NCI-H2029 treated with DMSO at 0.1 percent for 48 hours (cell line): ENCODE data around the gene UBAP2.
A peak's percentile ranks its signal among the peaks of the same experiment; 100 is the strongest.
"Not testable (repeated sequence)": the region's sequence is repeated elsewhere in the genome, so short reads cannot be mapped to it uniquely, and the experiment has no call there.

ENCODE experiments used
- DNase-seq: peaks from one replicate; lab custom pipeline; 2025; lab: John Stamatoyannopoulos, UW

Gene UBAP2

GRCh38 chr9:33964086-33964768 lies 84.5 kb downstream of the UBAP2 start:
- no peak for DNase-seq

- DNase-seq, result not testable (repeated sequence)
Measured at GRCh38 chr9:33962468-33962867, 86.2 kb downstream of the UBAP2 start.

DNA sequence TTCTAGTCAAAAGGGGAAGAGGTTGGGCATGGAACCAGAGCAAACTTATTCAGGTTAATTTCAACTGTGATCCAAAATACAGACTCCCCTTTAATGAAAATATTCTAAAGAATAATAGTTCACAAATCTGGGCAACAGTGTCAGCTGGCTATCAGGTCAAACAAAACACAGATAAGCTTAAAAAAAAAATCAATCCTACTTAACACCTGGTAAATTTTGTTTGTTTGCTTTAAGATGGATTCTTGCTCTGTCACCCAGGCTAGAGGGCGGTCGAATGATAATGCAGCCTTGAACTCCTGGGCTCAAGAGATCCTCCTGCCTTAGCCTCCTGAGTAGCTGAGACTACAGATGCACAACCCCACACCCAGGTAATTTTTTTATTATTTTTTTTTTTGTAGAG lies 89.0 kb downstream of the UBAP2 start:
- DNase-seq, result no peak

DNA sequence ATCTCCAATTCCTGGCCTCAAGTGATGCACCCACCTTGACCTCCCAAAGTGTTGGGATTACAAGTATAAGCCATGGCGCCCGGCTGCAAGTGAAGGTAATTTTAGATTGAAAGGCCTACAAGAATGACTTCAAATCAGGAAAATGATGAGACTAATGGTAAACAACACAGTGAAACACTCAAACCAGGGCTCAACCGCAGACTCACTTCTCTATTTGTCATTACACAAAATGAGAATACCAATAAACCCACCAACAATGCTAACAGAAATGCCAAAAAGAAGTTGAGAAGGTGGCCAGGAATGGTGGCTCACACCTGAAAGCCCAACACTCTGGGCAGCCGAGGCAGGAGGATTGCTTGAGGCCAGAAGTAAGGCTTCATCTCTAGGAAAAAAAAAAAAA lies 92.1 kb downstream of the UBAP2 start:
- DNase-seq, result no peak

- no peak for DNase-seq
Measured at GRCh38 chr9:33952066-33952465, 96.6 kb downstream of the UBAP2 start.

DNA sequence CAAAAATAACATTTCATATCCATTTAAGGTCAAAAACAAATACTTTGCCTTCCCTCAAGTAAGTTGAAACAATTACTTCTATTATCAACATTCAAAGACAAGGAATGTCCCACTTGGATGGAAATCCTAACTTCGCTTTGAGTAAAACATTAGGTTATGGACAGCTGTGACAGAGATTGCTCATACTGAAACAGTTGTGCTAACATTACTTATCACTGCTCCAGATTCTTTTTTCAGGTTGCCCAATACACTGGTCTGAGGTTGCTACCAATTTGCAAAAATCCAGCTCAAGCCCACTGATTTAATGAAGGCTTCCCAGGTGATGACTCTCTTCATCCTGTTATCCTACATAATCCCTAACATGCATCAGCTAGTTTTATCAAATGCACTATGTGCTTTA lies 98.3 kb downstream of the UBAP2 start:
- no peak for DNase-seq

DNA sequence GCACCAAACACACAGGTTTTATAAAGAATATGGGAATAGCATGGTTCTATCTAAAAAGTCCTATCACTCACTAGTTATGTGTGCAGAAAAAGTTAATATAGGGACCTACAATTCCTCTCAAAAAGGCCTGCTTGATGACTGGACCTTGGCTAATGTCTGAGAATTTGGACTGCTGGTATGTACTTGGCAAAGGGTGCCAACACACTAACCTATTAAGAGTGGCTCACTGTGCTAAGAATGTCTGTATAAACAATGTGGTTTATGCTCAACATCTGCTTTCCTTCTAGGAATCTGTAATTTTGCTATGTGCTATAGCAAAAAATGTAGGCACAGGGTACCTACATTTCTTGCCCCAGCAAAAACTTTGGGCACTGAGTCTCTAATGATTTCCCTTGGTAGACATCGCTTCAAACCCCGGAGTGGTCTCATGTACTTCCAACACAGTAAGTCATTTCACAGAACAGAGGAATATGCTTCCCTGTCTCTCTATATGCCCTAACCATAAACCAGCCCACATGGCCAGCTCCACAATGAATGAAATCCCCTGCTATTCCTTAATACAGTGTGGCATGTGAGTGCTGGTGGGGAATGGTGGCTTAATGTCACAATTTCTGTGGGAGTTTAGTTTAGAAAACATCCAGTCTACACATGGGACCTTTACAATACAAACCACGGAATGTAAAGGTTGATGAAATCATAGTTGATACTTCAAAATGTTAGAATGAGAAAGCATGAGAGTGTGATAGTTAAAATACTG lies 101.7 kb downstream of the UBAP2 start:
- DNase-seq, result no peak

DNA sequence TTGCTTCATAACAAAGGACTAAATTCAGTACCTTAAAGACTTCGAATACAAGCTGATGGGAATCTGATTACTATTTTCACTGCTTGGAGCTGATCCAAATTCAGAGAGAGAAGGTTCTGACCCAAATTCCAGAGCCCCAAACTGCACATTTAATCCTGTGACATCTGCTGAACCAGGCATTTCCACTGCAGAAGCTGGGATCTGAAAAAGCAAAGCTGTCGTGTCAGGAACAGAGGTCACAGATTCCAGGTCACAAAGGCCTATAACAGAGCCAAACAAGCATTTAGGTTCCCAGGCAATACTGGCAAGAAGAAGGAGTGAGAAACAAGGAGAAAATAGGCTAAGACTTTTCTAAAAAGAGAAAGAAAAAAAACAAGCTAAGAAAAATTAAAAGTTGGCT lies 105.3 kb downstream of the UBAP2 start:
- no peak for DNase-seq

- no peak for DNase-seq
Measured at GRCh38 chr9:33942471-33943083, 106.1 kb downstream of the UBAP2 start.

DNA sequence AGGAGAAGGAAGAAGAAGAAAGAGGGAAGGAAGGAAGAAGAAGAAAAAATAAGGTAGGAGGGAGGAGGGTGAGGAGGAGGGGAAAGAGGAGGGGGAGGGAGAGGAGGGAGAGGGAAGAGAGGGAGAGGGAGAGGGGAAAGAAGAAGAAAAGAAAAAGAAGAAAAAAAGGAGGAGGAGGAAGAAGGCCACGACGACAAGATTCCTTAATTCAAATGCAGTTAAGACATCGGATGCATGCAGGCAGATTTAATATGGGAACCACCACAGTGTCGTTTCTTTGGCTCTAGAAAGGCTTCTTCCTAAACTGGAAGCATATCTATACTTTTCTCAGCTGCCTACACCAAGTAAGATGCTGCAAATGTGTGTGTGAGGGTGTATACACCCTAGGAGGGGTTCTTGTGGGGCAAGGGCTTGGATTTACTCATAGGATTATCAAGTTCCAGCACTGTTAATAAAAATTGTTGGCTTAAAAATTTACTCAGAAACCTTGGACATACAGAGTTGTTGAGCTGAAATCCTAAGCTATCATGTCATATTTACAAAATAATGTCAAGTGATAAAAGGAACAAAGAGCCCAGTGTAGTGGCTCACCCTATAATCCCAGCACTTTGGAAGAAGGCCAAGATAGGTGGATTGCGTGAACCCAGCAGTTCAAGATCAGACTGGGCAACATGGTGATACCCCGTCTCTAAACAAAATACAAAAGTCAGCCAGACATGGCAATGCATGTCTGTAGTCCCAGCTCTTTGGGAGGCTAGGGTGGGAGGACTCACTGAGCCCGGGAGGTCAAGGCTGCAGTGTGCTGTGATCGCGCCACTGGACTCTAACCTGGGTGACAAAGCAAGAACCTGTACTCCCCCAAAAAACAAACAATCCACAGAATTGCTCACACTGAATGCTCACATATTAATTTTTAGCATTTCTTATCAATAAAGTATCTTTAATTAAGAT lies 108.5 kb downstream of the UBAP2 start:
- peak; percentile 36 for DNase-seq

GRCh38 chr9:33934188-33934878 lies 114.4 kb downstream of the UBAP2 start:
- no peak for DNase-seq

GRCh38 chr9:33932078-33932807 lies 116.4 kb downstream of the UBAP2 start:
- DNase-seq, result no peak

DNA sequence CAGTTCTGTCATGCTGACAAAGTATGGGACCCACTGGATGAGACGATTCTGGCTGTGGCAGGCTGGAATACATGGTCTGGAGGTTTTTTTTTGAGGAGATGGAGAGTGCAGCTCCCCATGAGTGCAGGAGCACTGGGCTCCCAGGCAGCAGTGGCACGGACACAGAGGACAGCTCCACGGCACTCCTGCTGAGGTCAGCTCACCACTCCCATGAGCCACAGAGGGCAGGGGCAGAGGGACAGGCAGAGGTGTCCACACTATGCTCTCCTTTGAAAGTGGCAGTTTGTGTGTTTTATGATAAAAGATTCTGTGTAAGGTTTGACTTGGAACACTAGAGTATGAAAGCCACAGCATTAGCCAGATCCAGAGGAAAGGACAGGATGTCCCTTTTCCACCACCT lies 117.4 kb downstream of the UBAP2 start:
- DNase-seq, result no peak

DNA sequence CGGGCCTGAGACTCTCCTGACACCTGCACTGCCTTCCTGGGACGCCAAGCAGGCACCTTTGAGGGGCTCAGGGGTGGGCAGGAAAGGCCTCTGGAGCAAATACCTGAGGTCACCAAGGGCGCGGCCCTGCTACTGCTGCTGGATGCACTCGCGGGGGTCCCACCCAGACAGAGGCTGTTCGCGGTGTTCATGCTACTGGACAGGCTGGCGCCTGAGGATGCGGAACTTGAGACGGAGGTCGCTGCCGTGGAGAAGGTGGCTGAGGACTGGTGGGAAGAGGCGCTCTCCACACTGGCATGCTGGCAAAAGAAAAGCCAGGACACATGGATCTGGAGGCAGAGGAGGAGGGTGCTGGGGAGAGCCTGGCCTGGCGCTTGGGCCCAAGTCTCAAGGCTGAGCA lies 121.0 kb downstream of the UBAP2 start:
- no peak for DNase-seq

DNA sequence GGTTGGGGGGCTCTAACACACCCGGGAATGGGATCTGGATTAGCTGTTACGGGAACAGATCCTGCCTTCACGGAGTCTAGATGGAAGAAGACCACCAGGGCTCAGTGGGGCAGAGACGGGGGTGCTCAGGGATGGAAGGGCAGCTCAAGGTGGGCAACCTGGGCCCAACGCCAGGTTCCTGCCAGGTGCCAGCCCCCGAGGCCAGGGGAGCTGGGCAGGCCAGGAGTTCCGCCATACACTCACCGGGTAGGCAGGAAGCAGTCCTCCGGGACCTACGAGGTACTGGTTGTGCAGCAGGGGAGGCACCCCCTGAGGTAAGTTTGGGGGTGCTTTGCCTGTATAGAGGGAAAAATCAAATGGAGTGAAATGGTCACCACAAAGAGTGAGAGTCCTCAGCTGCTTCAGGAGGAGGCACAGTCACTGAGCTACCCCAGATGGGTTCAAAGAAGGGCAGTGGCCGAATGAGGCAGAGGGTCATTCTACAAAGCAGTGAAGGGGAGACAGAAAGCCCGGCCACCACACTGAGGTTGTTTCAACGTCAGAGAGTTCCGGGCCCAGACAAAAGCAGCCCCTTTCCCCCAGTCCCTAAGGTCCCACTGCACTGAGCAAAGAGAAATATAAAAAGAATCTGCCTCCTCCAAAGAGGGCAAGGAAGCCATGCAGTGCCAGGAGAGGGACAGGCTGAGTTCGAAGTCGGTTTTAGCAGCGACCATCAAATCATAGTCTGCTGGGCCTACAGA lies 121.8 kb downstream of the UBAP2 start:
- no peak for DNase-seq

GRCh38 chr9:33924978-33925797 lies 123.5 kb downstream of the UBAP2 start:
- DNase-seq, result peak; percentile 16

DNA sequence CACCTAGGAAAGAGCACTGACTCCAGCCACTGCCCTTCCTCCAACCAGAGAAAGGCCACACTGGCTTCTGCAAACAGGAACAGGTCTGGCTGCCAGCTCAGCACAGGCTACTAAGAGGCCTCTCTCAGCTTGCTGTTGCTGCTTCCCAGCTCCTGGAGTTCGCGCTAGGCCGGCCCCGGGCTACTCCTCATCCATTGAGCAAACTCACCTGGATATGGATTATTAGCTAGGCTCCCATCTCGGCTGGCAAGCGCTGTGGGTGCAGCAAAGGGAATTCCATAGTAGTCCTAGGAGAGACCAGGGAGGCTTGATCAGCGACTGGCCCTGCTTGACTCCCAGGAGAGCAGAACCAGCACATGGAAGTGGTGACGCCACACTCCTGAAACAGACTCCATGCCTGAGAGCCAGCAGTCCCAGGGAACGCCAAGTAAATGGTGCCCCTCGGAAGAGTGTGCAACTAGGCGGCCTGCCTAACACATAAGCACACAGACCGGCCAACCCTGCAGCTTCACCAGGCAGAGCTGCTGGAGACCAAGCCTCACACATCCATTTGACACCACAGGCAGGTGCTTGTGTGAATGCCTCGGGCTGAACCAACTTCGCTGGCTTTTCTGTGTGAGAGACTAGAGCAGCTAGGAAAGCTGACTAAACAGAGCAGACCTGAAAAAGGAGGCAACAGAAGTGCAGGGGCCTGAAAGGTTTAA lies 124.5 kb downstream of the UBAP2 start:
- DNase-seq, result no peak

- DNase-seq, result no peak
Measured at GRCh38 chr9:33923079-33923478, 125.6 kb downstream of the UBAP2 start.
